Activated CD4-positive, alpha-beta T cell treated with anti-CD3 and anti-CD28 coated beads for 36 hours (primary cell): ENCODE data around the gene CCDC78. TPM values are rescaled to one million over a fixed set of nuclear protein-coding genes. Genes with fewer than 3 reads are reported as not detected.

Source experiments
- ATAC-seq: fragments of 200-7000 bp; cut with Tn5 transposase; one replicate; pipeline ENCODE4 v1.10.0; 2021; ENCODE audit warnings: mild to moderate bottlenecking, moderate library complexity
- CTCF ChIA-PET: fragments of 350-600 bp; sonication (Branson Sonifier 250); formaldehyde crosslinking; loops from one replicate; lab custom pipeline; 2021; ENCODE audit warnings: antibody characterized with exemption; lab: Charles Lee
- POLR2A ChIA-PET: fragments of 350-600 bp; sonication (Branson Sonifier 250); formaldehyde crosslinking; loops from one replicate; lab custom pipeline; 2021; ENCODE audit warnings: antibody characterized with exemption, inconsistent platforms; lab: Charles Lee
- DNase-seq: peaks from one replicate; pipeline ENCODE4 v3.0.0-alpha.2; 2020
- H3K27ac Mint-ChIP-seq: one replicate; pipeline ENCODE4 v1.8.0; 2021; ENCODE audit warnings: mixed read lengths
- H3K27me3 Mint-ChIP-seq: one replicate; pipeline ENCODE4 v1.8.0; 2021; ENCODE audit warnings: mixed read lengths
- H3K36me3 Mint-ChIP-seq: one replicate; pipeline ENCODE4 v1.8.0; 2021; ENCODE audit warnings: low read depth, mixed read lengths
- H3K4me1 Mint-ChIP-seq: one replicate; pipeline ENCODE4 v1.8.0; 2021; ENCODE audit warnings: mixed read lengths
- H3K4me3 Mint-ChIP-seq: one replicate; pipeline ENCODE4 v1.8.0; 2021; ENCODE audit warnings: mild to moderate bottlenecking, moderate library complexity, mixed read lengths
- H3K9me3 Mint-ChIP-seq: one replicate; pipeline ENCODE4 v1.8.0; 2021; ENCODE audit warnings: low read depth, mixed read lengths
- intact Hi-C, 2 experiments: fragments of 100-400 bp; cut with DNase I in 1 of 2; cut with micrococcal nuclease in 1 of 2; formaldehyde crosslinking; loops; one replicate each; pipeline versions ENCODE4 v1.14.2 to v1.15.1; 2022 to 2024; cut with DNase I, micrococcal nuclease
- total RNA-seq, 2 experiments: library from RNA; stranded (reverse); gene quantifications; one replicate each; pipeline ENCODE4 v1.2.3, GENCODE V29; 2021

Gene CCDC78
- total RNA-seq, 2 experiments from 2014 or later = 1.8 to 2.4 TPM

DNA sequence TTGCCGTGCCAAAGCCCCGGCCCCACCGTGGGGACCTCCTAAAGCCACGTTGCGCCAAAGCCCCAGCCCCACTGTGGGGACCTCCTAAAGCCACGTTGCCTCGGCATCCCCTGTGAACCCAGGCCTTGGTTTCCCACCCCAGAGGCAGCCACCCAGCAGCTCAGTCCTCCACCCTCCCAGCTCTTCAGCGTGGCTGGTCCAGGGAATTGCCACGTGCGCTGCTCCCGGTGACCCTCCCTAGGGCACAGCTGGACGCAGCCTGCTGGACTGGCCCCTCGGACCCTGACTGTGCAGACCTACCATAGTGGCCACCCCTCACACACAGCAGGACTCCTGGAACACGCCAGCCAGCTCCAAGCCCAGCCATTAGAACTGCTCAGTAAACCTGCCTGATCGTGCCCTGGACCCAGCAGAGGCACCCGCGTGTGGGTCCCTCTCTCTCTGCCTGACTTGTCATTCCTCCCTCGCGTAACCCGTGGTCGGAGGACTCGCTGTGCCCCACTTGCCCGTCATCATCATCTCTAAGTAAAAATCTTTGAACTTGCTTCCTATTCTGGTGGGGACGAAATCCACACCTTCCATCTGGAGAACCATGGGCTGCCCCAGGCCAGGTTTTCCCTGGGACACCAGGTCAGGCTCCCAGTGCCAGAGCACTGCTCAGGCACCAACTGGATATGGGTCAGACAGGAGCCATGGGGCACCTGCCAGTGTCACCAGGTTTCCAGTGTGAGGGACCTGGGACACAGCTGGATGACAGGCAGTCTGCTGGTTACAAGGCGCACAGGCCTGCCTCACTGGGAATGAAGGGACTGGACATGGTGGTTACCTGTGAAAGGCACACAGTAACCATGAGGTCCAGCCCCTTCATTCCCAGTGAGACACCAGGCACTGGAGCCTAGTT is 9.0 kb upstream of the CCDC78 start:
- no peak overlapping the region for H3K4me3 Mint-ChIP-seq
- ChIA-PET POLR2A (interaction anchor here (1.3 kb wide), 1 partner anchor 53 kb away, joined by 4 read pairs; the partner anchor contains the start of genes CHTF18 and RPUSD1), CTCF (interaction anchor here (0.6 to 2.1 kb wide), 4 partner anchors 8 to 33 kb away, joined by 3 to 15 read pairs (median 5); partner anchors contain the start of gene ANTKMT)
- DNase-seq (peak; percentile 36), ATAC-seq (no peak)
- intact Hi-C loops = loop anchor here in 1 of 2 experiments (5.0 kb wide), 1 partner anchor 577 kb away; no protein-coding TSS in a partner anchor
- H3K36me3 Mint-ChIP-seq = peaks cover 27% of the 10 kb centered on the region
- no peaks in the 10 kb centered on the region for H3K27me3 Mint-ChIP-seq
- no peaks in the 10 kb centered on the region for H3K9me3 Mint-ChIP-seq
- H3K27ac Mint-ChIP-seq = peak overlapping the region; percentile 49
- peaks cover 30% of the 10 kb centered on the region for H3K4me1 Mint-ChIP-seq

DNA sequence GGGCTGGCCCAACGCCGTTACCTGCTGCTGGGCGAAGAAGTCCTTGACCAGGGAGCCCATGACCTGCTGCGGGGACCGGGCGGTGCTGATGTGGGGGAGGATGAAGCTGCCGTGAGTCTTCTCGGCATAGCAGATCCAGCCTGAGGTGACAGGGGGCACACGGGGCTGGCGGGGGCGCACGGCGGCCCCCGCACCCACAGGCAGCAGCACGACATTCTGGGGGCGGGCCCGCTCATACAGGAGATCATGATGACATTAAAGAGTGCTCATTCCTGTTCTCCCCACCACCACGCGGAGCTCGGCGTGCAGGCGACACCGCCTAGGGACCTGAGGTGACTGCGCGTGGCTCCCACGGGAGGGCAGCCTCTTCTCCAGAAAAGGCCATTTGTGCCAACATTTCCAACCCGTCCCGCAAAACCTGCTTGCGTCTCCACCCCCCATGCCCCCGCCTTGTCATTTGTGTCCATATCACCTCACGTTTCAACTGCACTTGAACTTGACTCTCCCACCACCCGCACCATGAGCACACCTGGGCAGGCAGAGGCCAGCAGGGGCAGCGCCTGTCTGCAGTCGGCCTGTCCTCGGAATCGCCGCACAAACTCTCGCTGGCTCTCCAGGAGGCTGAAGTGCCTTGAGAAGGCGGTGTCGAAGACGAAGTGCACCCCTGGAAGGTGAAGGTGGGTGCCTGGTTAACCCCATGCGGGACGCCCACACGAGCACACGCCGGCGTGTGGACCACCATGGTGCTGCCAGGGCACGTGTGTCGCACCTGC is 8.2 kb upstream of the CCDC78 start:
- no peaks in the 10 kb centered on the region for H3K9me3 Mint-ChIP-seq
- peaks cover 27% of the 10 kb centered on the region for H3K36me3 Mint-ChIP-seq
- H3K27ac Mint-ChIP-seq = no peak overlapping the region
- no peak overlapping the region for H3K4me3 Mint-ChIP-seq
- ChIA-PET POLR2A (no interaction called here), CTCF (interaction anchor here (0.7 kb wide), 1 partner anchor 32 kb away, joined by 3 read pairs; no protein-coding TSS in a partner anchor)
- no peak for ATAC-seq
- peaks cover 23% of the 10 kb centered on the region for H3K4me1 Mint-ChIP-seq
- DNase-seq = no peak
- intact Hi-C loops = loop anchor here in 1 of 2 experiments (5.0 kb wide), 1 partner anchor 578 kb away; no protein-coding TSS in a partner anchor
- H3K27me3 Mint-ChIP-seq = no peaks in the 10 kb centered on the region

DNA sequence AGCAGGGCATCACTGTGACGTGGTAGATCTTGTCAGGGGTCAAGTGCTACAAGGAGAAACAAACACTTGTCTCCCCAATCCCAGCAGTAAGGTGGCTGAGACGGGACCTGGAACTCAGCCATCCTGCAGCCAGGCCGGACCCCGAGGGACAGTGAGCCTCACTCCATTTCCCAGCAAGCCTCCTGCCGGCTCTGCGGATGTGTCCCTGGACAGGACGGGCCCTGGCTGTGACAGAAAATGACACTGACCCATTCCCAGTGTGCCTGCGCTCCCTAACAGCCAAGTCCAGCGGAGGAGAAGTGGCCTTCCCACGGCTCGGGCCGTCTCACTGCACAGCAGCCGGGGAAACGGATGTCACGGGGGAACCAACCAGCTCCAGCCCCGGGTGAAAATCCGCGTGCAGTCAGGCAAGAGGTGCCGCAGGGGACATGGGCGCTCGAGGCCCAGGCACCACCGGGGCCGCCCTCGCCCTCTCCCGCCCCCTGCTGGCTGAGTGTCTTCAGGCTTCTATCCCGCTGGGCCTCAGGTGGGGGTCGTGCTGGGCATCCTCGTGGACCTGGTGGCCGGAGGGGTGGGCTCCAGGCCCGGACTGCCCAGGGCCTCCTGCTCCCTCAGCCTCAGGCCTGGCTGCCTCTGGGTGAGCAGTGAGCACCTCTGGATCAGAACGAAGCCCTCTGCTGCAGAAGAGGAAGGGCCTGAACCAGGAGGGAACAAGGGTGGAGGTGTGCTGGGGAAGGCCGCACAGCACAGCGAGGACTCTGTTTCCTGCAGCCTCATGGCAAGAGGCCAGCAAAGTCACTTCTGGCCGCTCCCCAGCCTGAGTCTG is 7.4 kb upstream of the CCDC78 start:
- Mint-ChIP-seq H3K27ac (no peak overlapping the region), H3K27me3 (no peaks in the 10 kb centered on the region), H3K36me3 (peaks cover 27% of the 10 kb centered on the region), H3K4me3 (no peak overlapping the region), H3K9me3 (no peaks in the 10 kb centered on the region), H3K4me1 (peaks cover 20% of the 10 kb centered on the region)
- ATAC-seq (no peak), DNase-seq (peak; percentile 57)
- ChIA-PET CTCF (interaction anchor here (0.5 to 1.1 kb wide), 2 partner anchors 11 to 280 kb away, joined by 3 to 4 read pairs; no protein-coding TSS in a partner anchor), POLR2A (no interaction called here)
- intact Hi-C loops = loop anchor here in 1 of 2 experiments (5.0 kb wide), 1 partner anchor 579 kb away; no protein-coding TSS in a partner anchor

DNA sequence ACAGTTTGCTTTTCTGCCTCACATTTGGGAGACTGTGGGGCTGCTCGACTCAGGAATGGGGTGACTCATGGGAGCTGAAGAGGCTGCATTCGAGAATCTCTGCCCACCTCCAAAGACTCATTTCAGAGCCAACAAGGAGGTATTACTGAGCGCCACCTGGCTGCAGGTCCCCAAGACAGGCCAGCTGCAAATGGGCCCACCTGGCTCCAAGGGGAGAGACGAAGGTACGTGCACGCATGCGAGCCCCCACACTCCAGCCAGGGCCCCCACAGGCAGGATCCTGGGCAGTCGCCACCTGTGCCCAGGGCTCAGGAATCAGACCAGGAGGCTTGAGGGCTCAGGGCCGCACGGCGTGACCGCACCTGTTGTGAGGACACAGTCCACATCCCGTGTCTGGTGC is 6.7 kb upstream of the CCDC78 start:
- H3K4me1 Mint-ChIP-seq = peaks cover 20% of the 10 kb centered on the region
- H3K4me3 Mint-ChIP-seq = no peak overlapping the region
- peak; percentile 27 for DNase-seq
- H3K9me3 Mint-ChIP-seq = no peaks in the 10 kb centered on the region
- intact Hi-C loops = loop anchor here in 1 of 2 experiments (5.0 kb wide), 1 partner anchor 579 kb away; no protein-coding TSS in a partner anchor
- peaks cover 25% of the 10 kb centered on the region for H3K36me3 Mint-ChIP-seq
- ATAC-seq = no peak
- H3K27ac Mint-ChIP-seq = no peak overlapping the region
- POLR2A ChIA-PET = no interaction called here
- CTCF ChIA-PET = interaction anchor here (0.5 to 1.1 kb wide), 2 partner anchors 10 to 279 kb away, joined by 3 to 4 read pairs; no protein-coding TSS in a partner anchor
- no peaks in the 10 kb centered on the region for H3K27me3 Mint-ChIP-seq

DNA sequence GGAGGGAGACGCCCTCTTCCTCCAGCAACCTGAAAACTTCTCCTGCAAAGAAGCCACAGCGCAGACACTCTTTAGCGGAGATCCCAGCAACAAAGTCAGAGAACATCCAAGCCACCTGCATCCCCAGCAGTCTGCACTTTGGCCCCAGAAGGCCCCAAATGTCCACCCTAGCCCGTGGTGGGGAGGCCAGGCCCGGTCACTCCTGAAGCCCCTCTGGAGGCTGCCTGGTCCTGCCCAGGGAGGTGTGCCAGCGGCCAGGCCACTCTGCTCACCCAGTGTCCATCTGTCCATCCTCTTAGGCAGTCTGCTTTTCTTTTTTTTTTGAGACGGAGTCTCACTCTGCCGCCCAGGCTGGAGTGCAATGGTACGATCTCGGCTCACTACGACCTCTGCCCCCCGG is 6.1 kb upstream of the CCDC78 start:
- Mint-ChIP-seq H3K36me3 (peaks cover 22% of the 10 kb centered on the region), H3K27me3 (no peaks in the 10 kb centered on the region), H3K9me3 (no peaks in the 10 kb centered on the region), H3K4me3 (no peak overlapping the region), H3K27ac (no peak overlapping the region), H3K4me1 (peaks cover 17% of the 10 kb centered on the region)
- ATAC-seq (no peak), DNase-seq (no peak)
- CTCF ChIA-PET = interaction anchor here (0.9 to 1.1 kb wide), 2 partner anchors 9 to 20 kb away, joined by 3 to 4 read pairs; no protein-coding TSS in a partner anchor
- intact Hi-C loops = loop anchor here in 1 of 2 experiments (5.0 kb wide), 1 partner anchor 580 kb away; no protein-coding TSS in a partner anchor
- POLR2A ChIA-PET = no interaction called here

DNA sequence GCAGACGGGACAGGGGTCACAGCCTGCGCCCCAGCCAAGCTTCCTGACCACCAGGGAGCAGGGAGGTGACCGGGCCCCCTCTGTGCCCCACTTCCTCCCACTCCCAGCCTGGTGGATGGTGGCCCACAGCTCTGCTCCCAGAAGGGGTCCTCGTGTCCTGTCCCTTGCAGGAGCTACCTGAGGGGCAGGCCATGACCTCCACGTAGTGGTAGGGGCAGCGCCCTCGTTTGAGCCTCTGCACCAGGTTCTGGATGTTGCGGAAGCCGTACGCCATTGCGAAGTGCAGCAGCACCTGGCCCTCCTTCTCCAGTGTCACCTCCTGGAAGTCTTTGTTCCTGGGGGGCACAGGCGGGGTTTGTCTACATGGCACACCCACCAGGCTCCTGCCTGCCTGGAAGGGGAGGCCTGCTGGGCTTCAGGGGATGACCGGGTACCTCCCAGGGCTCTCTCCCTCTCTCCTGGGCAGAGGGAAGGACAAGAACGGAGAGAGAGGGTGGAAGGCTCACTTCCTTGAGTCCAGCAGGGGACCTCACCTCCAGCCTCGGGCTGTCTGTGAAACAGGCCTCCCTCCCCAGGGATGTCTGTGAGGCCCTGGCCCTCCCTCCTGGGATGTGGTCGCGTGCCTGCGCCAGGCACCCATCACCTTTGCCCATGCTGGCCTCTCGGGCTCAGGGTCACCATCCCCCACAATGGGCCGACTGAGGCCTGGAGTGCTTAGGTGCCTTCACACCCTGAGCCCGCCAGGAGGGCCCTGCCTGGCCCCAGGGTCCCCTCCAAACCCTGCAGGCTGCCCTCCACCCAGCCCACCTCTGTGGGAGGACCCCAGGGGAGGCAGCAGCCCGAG is 4.6 kb upstream of the CCDC78 start:
- intact Hi-C loops = loop anchor here in 1 of 2 experiments (5.0 kb wide), 1 partner anchor 581 kb away; no protein-coding TSS in a partner anchor
- no peaks in the 10 kb centered on the region for H3K9me3 Mint-ChIP-seq
- POLR2A ChIA-PET = no interaction called here
- H3K27ac Mint-ChIP-seq = no peak overlapping the region
- H3K36me3 Mint-ChIP-seq = peaks cover 17% of the 10 kb centered on the region
- H3K27me3 Mint-ChIP-seq = no peaks in the 10 kb centered on the region
- H3K4me1 Mint-ChIP-seq = peaks cover 10% of the 10 kb centered on the region
- CTCF ChIA-PET = interaction anchor here (0.6 to 1.7 kb wide), 2 partner anchors 10 to 1862 kb away, joined by 3 to 7 read pairs; partner anchors contain the start of gene ANTKMT
- no peak overlapping the region for H3K4me3 Mint-ChIP-seq
- DNase-seq (no peak), ATAC-seq (no peak)

DNA sequence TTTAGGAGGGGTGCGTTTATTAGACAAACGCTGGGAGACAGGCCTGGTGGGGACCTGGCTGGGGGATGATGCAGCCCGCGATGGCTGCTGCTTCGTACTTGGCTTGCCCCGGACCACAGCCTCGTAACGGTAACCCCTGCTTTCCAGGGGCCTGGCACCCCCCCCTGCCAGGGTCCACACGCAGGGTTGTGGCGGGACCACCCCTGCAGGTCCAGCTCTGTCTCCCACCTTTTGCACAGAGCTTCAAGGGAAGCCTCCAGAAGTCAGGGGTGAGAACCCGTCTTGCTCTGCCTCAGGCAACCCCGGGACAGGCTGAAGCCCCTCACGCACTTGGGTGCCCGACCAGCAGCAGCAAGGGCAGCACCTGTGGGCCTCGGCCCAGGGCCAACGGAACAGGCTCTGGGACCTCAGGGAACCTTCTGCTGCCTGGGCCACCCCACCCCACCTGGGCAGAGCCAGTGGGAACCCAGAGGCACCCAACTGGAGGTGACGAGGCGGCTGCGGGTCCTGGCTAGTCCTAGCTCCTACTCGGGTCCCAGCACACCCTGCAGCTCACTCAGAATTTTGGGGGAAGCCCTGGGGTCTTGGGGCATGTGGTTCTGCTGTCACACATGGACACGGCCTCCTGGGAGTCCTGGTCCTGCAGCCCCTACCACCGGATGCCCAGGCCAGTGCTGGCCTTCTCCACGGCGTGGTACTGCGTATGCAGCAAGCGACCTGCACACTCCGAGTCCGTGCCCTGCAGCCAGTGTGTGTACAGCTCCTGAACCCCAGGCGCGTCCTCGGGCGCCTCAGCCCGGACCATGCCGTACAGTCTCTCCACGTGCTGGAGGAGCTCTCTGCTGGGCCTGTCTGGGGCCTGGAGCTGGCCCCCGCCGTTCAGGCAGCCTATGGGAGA is 3.8 kb upstream of the CCDC78 start:
- Mint-ChIP-seq H3K27ac (no peak overlapping the region), H3K4me1 (peaks cover 4% of the 10 kb centered on the region), H3K4me3 (no peak overlapping the region), H3K9me3 (no peaks in the 10 kb centered on the region), H3K27me3 (no peaks in the 10 kb centered on the region), H3K36me3 (peaks cover 13% of the 10 kb centered on the region)
- DNase-seq (no peak), ATAC-seq (no peak)
- ChIA-PET POLR2A (no interaction called here), CTCF (interaction anchor here (0.6 to 1.7 kb wide), 4 partner anchors 9 to 1863 kb away, joined by 3 to 7 read pairs (median 3); partner anchors contain the start of gene ANTKMT)
- intact Hi-C loops = loop anchor here in 1 of 2 experiments (5.0 kb wide), 1 partner anchor 582 kb away; no protein-coding TSS in a partner anchor

DNA sequence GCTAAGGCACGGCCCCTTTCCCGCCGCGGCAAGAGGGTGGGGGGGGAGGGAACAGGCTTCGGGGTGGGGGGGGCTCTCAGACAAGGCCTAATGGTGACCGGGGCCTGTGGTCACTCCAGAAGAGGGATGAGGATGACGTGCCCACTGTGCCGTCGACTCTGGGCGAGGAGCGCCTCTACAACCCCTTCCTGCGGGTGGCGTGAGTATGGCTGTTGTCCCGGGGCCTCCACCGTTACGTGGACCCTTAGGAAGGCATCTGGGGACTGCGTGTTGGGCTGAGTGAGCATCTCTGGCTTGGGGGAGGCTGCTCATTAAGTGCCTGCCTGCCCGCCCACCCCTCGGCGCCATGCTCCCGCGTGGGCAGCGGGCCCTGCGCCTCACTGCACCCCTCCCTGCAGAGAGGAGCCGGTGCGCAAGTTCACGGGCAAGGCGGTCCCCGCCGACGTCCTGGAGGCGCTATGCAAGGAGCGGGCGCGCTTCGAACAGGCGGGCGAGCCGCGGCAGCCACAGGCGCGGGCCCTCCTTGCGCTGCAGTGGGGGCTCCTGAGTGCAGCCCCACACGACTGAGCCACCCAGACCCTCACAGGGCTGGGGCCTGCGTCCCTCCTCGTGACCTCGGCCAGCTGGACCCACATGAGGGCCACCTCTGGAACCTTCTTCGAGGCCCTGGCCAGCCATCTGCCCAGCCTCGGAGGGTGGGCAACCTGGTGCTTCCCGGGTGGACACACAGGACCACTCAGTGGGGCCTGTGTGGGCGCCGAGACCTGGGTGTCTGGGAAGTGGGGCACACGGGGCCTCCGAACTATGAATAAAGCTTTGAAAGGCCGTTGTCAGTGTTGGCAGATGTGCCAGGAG is 2.9 kb upstream of the CCDC78 start:
- Mint-ChIP-seq H3K27ac (no peak overlapping the region), H3K9me3 (no peaks in the 10 kb centered on the region), H3K4me1 (peaks cover 3% of the 10 kb centered on the region), H3K4me3 (peak overlapping the region; percentile 44), H3K27me3 (no peaks in the 10 kb centered on the region), H3K36me3 (peaks cover 8% of the 10 kb centered on the region)
- POLR2A ChIA-PET = no interaction called here
- intact Hi-C loops = loop anchor here in 1 of 2 experiments (1.0 kb wide), 1 partner anchor 34 kb away; no protein-coding TSS in a partner anchor
- CTCF ChIA-PET = interaction anchor here (0.6 to 1.7 kb wide), 4 partner anchors 8 to 785 kb away, joined by 3 to 7 read pairs (median 3); partner anchors contain the start of genes ANTKMT and SOX8
- ATAC-seq = no peak
- no peak for DNase-seq
